ENCODE measurements around the gene GGA2. TPM values are rescaled to one million over a fixed set of nuclear protein-coding genes. Genes with fewer than 3 reads are reported as not detected.

The GGA2 gene
- total RNA-seq, 1 experiment from 2014 or later = 85.1 TPM

- intact Hi-C loops (cut with micrococcal nuclease; ENCODE audit: unreplicated experiment) = no loop called here
Observed at GRCh38 chr16:23530062-23530461, 19.8 kb upstream of the GGA2 start.

GRCh38 chr16:23528644-23529310 is 18.5 kb upstream of the GGA2 start:
- no peak overlapping the region for H3K4me3 ChIP-seq
- no peaks in the 10 kb centered on the region for H3K9me2 ChIP-seq (ENCODE audit: insufficient read depth)
- H3K4me1 ChIP-seq (replicated peaks; ENCODE audit: insufficient read depth) = no peaks in the 10 kb centered on the region
- TF ChIP-seq EZH2 (IDR thresholded peaks at IDR 0.05; ENCODE audit: low read depth) = no peak
- no peak for TF ChIP-seq CTCF (conservative IDR thresholded peaks at IDR 0.05)
- no peaks in the 10 kb centered on the region for H3K9me3 ChIP-seq (ENCODE audit: insufficient read depth, low read depth)
- no peak overlapping the region for H3K27ac ChIP-seq
- H3K36me3 ChIP-seq (ENCODE audit: low read depth) = 0 out of 2 replicates have a peak, but pooled peaks cover 13% of the 10 kb centered on the region
- no TSS peak for BruUV-seq (replicated peaks)
- intact Hi-C loops (cut with micrococcal nuclease; ENCODE audit: unreplicated experiment) = no loop called here
- 0 out of 2 replicates have a peak, but pooled peaks cover 3% of the 10 kb centered on the region for H4K20me1 ChIP-seq (ENCODE audit: insufficient read depth)
- no peak for DNase-seq
- H3K79me2 ChIP-seq (ENCODE audit: low read depth) = no peaks in the 10 kb centered on the region
- H3K27me3 ChIP-seq (ENCODE audit: insufficient read depth, low read depth) = no peaks in the 10 kb centered on the region
- no peak overlapping the region for H3K4me2 ChIP-seq
- no peaks in the 10 kb centered on the region for H3F3A ChIP-seq (ENCODE audit: insufficient read depth, low read depth)
- CTCF ChIA-PET = no interaction called here
- POLR2A ChIA-PET (ENCODE audit: unreplicated experiment) = no interaction called here
- H2AFZ ChIP-seq = no peak overlapping the region

More at GRCh38 chr16:23530062-23530461, 19.8 kb upstream of the GGA2 start:
- ChIA-PET CTCF (interaction anchor here (0.5 kb wide), 1 partner anchor 198 kb away, joined by 3 read pairs; no protein-coding TSS in a partner anchor), POLR2A (ENCODE audit: unreplicated experiment) (interaction anchor here (0.6 kb wide), 1 partner anchor 1220 kb away, joined by 6 read pairs; no protein-coding TSS in a partner anchor)
- H3K79me2 ChIP-seq (ENCODE audit: low read depth) = no peaks in the 10 kb centered on the region
- H3K9me2 ChIP-seq (ENCODE audit: insufficient read depth) = no peaks in the 10 kb centered on the region
- no peak for DNase-seq
- H3K4me2 ChIP-seq = no peak overlapping the region
- no peaks in the 10 kb centered on the region for H3F3A ChIP-seq (ENCODE audit: insufficient read depth, low read depth)
- peaks cover 19% of the 10 kb centered on the region; the same call in 1 of the 2 replicates for H3K36me3 ChIP-seq (ENCODE audit: low read depth)
- BruUV-seq (replicated peaks) = no TSS peak
- H3K4me1 ChIP-seq (replicated peaks; ENCODE audit: insufficient read depth) = no peaks in the 10 kb centered on the region
- TF ChIP-seq EZH2 (IDR thresholded peaks at IDR 0.05; ENCODE audit: low read depth) (no peak), CTCF (conservative IDR thresholded peaks at IDR 0.05) (no peak)
- no peaks in the 10 kb centered on the region for H3K9me3 ChIP-seq (ENCODE audit: insufficient read depth, low read depth)
- H3K4me3 ChIP-seq = no peak overlapping the region
- H4K20me1 ChIP-seq (ENCODE audit: insufficient read depth) = 0 out of 2 replicates have a peak, but pooled peaks cover 3% of the 10 kb centered on the region
- H2AFZ ChIP-seq = no peak overlapping the region
- H3K27me3 ChIP-seq (ENCODE audit: insufficient read depth, low read depth) = no peaks in the 10 kb centered on the region
- no peak overlapping the region for H3K27ac ChIP-seq

GRCh38 chr16:23527961-23528643 is 17.8 kb upstream of the GGA2 start:
- intact Hi-C loops (cut with micrococcal nuclease; ENCODE audit: unreplicated experiment) = no loop called here
- TF ChIP-seq CTCF (conservative IDR thresholded peaks at IDR 0.05) (no peak), EZH2 (IDR thresholded peaks at IDR 0.05; ENCODE audit: low read depth) (no peak)
- H3K4me1 ChIP-seq (replicated peaks; ENCODE audit: insufficient read depth) = no peaks in the 10 kb centered on the region
- no TSS peak for BruUV-seq (replicated peaks)
- no peaks in the 10 kb centered on the region for H3K9me2 ChIP-seq (ENCODE audit: insufficient read depth)
- H3K4me2 ChIP-seq = no peak overlapping the region
- no peak for DNase-seq
- no peaks in the 10 kb centered on the region for H3K79me2 ChIP-seq (ENCODE audit: low read depth)
- H3K9me3 ChIP-seq (ENCODE audit: insufficient read depth, low read depth) = no peaks in the 10 kb centered on the region
- POLR2A ChIA-PET (ENCODE audit: unreplicated experiment) = no interaction called here
- CTCF ChIA-PET = no interaction called here
- no peak overlapping the region for H3K4me3 ChIP-seq
- no peak overlapping the region for H2AFZ ChIP-seq
- no peaks in the 10 kb centered on the region for H4K20me1 ChIP-seq (ENCODE audit: insufficient read depth)
- H3K27me3 ChIP-seq (ENCODE audit: insufficient read depth, low read depth) = no peaks in the 10 kb centered on the region
- no peaks in the 10 kb centered on the region for H3F3A ChIP-seq (ENCODE audit: insufficient read depth, low read depth)
- no peak overlapping the region for H3K27ac ChIP-seq
- H3K36me3 ChIP-seq (ENCODE audit: low read depth) = 0 out of 2 replicates have a peak, but pooled peaks cover 13% of the 10 kb centered on the region
